ENCODE data around the gene RNF11.
A peak's percentile ranks its signal among the peaks of the same experiment; 100 is the strongest.

RNF11 gene

DNA sequence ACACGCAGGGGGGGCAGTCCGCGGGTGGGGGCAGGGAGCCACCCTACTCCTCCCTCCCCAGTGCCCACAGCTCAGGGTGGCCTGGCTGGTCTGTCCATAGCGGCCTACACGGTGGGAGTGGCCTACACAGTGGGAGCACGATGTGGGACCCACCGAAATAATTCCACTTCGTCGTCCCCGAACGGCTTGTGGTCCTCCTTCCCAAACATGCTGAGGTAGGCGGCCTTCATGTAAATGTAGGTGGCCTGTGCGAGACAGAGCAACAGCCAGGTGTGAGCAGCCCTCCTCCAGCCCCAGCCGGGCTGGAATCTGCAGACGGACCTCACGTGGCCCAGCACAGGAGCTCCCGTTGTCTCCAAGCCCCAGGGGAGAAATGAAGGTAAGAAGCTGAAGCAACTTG, 59.9 kb downstream of the RNF11 start:
- DNase-seq (ENCODE audit: low read depth in 2 of 2) = no peak

DNA sequence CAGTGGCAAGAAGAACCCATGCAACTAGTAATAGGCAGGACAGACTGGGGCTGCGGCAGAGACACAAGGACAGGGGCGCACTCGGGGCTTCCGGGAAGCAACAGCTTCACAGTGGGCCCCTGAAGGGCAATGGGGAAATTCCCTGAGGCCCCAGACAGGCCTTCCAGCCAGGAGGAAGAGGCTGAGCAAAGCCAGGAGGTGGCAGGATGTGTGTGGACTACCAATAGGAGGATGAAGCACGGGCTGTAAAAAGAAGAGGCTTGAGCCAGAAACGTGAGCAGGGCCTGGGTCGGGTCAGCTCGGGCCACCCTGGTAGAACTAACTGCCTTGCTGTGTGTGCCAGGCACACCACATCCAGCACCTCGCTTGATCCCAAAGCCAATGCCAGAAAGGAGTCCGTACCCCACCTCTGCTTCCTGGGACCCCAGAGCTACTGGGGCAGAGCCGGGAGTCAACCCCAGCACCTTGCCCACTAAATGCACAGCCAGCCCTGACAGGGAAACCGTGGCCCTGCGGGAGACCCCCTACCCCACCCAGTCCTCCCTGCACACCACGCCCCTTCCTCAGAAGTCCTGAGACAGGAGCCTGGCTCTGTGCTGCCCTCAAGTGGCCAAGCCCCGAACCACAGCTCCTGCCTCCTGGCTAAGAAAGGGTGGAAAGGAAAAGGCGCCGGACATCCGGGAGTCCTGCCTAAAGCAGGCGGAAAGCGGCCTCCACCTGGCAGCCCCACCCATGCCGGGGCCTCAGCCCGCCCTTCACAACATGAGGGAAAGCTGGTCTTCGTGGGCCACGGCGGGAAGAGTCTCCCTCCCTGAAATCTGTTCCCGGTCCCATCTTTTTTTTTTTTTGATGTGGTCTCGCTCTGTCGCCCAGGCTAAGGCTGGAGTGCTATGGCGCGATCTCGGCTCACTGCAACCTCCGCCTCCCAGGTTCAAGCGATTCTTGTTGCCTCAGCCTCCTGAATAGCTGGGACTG, 60.6 kb downstream of the RNF11 start:
- DNase-seq (ENCODE audit: low read depth in 2 of 2) = peak; percentile 43 to 69

DNA sequence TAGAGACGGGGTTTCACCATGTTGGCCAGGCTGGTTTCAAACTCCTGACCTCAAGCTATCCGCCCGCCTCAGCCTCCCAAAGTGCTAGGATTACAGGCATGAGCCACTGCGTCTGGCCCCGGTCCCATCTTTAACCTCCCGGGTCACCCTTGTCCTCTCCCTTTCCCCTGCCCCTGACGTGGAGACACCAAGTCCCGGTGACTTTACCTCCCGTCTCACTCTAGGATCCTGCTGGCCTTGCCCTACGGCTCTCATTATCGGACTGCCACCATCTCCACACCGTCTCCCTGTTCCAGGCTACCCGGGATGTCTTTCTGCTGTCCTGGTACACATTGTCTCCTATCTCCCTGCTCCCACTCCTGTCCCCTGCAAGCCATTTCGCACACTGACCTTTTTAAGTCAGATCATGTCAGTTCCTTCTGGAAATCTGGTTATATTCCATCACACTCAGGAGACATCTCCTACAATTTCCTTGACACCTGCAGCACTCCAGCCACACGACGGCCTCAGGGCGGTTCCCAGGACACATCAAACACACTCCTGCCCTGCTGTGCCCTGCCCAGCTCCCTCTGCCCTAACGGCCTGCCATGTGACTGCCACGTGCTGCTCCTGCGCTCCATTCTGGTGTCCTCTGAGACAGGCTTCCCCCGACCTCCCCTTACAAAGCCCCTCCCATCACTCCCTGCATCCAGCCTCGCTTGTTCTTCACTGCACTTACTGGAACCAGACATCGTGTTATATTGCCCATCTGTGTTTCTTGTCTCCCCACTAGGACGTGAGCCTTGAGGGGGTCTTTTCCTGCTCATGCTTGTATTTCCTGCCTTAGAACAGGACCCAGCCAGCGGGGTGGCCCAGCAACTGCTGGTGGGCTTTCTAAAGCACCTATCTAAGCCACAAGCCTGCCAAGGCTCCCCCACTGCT, 61.6 kb downstream of the RNF11 start:
- DNase-seq (ENCODE audit: low read depth in 2 of 2) = no peak

DNA sequence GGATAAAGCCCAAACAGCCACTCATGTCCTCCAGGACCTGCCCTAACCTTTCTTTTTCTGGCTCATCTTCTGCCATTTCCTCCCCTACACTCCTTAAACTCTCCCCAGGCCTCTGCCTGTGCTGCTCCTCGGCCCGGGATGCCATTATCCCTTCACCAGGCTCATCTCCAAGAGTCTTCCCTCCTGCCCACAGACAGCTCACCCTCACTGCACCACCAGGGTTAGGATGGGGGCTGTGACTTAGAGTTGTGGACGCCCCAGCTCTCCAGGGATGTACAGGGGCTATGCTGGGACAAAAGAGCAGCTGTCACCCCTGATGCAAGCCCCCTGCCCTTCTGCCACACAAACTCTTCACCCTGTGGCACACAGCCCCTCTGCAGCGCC, 62.2 kb downstream of the RNF11 start:
- no peak for DNase-seq (ENCODE audit: low read depth in 2 of 2)

DNA sequence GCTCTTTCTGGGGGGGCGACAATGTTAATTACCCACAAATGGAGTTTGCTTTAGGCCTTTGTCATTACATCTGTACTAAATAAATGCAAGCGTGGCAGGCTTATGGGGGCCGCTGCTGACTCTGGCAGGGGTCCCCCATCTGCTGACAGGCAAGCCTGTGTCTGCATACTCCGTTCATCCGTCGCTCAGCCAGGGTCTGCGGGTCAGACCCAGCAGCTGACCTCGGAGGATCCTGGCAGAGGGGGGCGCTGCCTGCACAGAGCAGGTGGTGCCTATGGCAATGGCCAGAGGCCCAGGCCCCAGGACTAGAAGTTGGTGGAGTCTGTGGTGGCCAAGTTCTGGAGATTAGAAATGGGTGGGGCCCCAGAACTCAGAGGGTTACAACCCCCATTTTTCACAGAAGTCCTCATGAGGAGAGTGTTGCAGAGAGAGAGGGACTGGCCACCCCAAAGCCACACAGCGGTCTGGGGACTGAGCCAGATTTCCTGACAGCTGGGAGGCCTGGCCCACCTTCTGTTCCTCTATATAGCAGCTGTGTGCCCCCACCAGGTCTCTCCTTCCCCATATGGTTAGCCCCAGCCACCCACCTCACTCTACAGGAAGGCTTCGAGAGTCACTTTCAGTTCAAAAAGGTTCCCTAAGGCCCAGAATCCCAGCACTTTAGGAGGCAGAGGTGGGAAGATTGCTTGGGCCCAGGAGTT, 63.3 kb downstream of the RNF11 start:
- no peak for DNase-seq (ENCODE audit: low read depth in 2 of 2)

DNA sequence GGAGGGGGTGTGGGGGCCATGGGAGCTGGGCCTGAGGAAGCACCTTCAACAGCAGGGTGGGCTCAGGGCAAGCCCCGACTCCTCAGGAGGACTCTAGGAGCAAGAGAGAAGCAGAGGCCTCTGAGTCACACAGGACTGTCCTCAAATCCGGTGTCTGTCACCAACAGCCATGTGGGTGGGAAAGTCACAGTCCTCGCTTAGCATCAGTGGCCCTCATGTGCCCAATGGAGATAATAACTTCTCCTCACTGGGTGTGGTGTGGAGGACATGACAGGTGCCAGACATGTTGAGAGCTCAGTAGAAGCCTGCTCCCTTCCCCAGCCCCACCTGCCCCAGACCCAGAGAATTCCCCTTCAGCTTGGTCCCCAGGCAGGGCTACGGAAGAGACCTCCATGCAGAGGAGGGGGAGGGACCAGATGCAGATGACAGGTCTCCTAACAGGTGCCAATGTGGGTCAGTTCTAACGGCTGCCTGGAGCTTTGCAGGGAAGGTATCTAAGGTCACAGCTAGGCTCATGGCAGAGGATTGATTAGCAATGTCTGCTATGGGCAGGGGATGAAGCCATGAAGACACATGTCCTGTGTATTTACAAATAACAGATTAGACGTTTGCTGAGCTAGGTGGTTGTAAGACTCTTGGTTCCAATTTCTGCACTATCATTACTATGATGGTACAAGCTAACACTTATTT, 64.1 kb downstream of the RNF11 start:
- no peak for DNase-seq (ENCODE audit: low read depth in 2 of 2)

DNA sequence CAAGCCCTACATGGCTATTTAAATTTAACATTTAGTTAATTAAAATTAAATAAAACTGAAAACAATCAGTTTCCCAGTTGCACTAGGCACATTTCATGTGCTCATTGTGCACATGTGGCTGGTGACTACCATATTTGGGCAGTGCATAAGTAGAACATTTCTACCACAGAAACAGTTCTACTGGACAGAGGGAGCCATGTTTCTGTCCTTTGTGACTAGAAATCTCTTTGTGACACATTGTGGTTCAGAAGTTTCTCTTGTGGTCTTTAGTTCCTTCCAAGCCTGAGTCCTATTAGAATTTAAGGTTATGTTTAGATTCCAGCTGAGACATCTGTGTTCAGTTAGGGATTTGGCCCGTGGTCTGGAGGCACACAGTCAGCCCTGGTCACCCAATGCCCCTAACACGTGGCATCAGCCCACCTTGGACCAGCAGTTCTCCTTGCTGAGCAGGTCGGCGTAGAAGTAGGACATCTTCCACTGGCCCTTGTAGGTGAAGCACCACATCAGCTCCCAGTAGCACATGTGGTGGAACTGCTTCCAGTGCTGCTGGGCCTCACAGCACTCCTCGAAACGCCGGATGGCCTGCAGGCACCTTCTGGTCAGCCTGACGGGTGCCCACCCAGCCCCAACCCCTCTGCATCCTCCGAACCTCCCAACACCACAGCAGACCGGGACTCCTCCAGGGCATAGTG, 65.2 kb downstream of the RNF11 start:
- DNase-seq (ENCODE audit: low read depth in 2 of 2) = no peak

DNA sequence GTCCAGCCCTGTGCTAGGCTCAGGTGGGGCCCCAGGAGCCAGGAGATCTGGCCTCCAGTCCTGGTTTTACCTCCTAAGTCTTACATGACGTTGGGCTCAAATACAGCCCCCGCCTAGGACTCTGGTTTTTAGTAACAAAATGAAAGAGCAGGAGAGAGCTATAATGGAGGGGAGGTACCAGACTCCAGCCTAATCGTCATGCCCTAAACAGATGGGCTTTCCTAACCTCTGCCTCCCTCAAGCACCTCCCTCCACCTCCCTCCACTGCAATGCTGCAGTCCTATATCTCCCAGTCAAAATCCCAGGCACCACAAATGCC, 65.7 kb downstream of the RNF11 start:
- DNase-seq (ENCODE audit: low read depth in 2 of 2) = no peak

DNA sequence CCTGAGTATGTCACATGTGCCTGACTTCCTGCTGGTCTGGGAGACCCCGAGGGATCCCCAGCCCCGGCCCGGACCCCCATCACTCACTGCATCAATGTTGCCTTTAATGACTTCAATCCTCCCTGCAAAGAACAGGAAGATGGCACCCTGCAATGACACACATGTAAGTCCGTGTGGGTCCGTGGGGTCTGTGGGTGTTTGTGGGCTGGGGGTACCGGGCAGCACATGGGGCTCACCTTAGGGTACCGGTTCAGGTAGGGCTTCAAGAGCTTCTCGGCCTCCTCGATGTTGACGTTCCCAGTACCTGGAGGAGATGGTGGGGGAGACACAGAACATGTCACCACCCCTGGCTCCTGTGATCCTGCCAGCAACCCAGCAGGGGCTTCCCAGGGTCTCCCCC, 66.2 kb downstream of the RNF11 start:
- no peak for DNase-seq (ENCODE audit: low read depth in 2 of 2)

DNA sequence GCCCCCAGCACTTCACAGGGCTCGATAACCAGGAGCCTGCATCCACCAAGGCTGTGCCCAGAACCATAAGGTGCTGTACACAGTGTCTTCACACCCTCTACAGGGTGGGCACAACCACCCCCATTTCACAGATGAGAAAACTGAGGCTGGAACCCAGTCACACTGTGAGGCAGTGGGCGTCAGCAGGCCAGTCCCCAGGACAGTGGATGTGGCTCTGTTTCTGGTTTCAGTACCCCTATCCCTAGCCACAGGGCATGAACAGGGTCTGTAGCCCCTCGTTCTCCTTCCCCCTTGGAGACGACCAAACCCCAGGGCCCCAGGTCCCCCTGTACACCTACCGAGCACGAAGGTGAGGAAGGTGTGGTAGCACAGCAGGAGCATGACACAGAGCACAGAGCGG, 66.7 kb downstream of the RNF11 start:
- no peak for DNase-seq (ENCODE audit: low read depth in 2 of 2)

DNA sequence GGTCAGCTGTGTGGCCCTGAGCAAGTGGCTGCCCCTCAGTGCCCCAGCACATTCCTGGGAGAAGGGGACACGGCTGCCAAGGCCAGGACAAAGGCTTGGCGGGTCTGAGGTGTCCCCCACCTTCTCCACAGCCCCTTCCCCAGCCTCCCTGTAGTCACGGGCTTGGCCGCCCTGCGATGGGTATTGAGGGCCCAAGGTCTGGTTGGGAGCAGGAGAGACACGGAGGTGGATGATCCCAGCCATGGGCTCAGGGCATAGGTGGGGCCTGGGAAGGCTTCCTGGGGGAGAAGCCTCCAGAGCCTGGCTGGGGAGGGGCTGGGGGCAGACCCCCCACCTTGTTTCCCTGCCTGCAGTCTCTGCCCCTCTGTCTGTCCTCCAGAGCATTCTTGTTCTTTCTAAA, 67.2 kb downstream of the RNF11 start:
- DNase-seq (ENCODE audit: low read depth in 2 of 2) = no peak

DNA sequence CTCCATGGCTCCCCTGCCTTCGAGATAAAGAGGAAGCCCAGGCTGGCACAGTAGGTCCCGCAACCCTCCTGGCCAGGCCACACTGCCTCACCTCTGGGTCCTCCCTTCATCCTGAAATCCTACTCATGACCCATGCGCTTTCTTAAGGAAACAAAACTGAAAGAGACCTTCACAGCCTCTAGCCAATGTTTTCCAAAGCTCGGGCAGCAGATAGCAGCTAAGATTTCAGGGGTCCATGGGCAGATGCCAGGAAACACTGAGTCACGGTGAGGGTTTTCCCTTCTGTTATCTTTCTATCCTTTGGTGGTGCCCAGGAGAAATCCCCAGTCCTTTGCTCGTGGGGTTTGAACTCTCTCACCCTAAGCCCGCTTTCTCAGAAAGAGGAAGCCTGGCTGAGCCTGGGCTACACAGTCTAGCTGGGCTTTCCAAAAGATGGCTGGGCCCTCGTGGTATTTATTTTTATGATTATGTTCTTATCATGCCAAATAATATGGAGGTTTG, 67.7 kb downstream of the RNF11 start:
- no peak for DNase-seq (ENCODE audit: low read depth in 2 of 2)

DNA sequence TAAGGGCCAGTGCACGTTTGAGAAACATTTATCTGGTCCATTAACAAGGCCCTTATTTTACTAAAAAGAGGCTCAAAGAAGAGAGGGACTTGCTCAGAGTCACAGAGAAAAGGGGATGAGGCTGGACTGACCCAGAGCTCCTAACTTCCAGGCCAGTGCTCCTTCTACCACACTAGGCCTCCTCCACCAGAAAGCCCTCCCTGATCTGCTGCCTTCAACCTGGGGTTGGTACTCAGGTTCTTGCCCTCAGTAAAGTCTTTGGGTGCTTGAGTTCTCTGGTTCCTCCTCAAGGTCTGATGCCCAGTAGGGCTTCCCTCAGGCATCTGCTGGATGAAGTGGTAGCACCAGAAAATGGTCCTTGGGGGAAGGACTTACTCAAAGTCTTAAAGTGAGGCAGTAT, 68.3 kb downstream of the RNF11 start:
- DNase-seq (ENCODE audit: low read depth in 2 of 2) = no peak

DNA sequence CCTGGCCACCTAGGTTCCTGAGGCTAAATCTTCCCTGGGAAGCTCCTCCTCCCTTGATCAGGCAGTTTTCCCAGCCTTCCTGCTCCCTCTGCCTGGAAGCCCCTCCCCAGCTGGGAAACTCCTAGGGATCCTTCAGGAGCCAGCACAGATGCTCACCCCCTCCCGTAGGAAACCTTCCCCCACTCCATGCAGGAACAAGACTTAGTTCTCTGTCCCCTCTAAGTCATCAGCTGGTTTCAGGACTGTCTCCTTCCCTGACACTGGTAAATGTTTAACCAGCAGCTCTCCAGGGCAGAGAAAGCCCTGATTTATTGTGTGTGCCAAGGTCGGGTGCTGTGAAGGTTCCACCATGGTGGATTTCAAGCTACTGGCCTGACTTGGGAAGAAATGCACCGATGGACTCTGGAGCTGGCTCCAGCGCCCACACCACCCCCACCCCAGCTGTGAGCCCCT, 69.3 kb downstream of the RNF11 start:
- no peak for DNase-seq (ENCODE audit: low read depth in 2 of 2)

DNA sequence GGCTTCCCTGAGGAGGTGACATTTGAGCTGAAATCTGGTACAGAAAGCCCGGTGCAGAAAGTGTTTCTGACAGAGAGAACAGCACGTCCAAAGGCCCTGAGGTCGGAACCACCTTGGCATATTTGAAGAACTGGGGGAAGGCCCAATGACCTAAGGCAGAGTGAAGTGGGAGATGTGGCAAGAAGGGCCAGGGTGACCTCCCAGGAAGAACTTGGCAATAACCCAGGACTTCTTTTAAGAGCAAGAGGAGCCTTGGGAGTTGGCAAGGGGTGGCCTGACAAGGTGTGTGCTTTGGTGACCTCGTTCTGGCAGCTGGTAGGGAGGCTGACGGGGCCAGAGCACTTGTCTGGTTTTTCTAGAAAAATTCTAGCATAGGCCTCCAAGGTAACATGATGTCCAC, 70.9 kb downstream of the RNF11 start:
- DNase-seq (ENCODE audit: low read depth in 2 of 2) = no peak

DNA sequence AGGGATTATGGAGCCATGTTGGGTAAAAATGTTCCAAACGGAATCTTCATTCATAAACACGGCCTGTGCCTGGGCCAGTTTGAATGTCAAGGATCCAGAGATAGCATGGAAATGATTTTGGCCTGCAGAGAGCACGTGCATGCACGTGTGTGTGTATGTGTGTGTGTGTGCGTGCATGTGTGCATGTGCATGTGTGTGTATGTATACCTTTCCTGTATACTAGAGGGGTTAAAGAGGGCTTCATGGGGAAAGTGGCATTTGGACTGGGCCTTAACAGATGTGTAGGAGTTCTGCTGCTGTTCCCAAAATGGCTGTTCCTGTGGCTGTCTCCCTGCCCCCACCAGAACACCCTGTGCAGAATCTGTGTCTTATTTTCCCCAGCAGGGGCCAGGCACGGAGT, 72.6 kb downstream of the RNF11 start:
- no peak for DNase-seq (ENCODE audit: low read depth in 2 of 2)

DNA sequence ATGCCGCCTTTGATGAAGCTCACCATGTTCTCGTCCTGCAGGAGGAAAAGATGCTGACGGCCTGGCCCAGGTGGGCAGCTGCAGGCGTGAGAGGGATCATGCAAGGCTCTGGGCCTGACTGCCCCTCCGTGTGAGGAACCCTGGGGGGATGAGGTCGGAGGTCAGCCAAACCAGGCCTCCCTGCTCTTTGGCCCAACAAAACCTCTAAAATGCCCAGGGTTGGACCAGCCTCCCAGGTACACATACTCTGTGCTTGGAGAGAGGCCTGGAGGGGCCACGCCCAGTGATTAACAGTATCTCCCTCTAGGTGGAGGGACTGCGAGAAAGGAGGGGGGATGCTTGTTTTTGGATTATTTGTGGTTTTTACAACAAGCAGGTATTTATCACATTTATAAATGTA, 73.2 kb downstream of the RNF11 start:
- no peak for DNase-seq (ENCODE audit: low read depth in 2 of 2)

DNA sequence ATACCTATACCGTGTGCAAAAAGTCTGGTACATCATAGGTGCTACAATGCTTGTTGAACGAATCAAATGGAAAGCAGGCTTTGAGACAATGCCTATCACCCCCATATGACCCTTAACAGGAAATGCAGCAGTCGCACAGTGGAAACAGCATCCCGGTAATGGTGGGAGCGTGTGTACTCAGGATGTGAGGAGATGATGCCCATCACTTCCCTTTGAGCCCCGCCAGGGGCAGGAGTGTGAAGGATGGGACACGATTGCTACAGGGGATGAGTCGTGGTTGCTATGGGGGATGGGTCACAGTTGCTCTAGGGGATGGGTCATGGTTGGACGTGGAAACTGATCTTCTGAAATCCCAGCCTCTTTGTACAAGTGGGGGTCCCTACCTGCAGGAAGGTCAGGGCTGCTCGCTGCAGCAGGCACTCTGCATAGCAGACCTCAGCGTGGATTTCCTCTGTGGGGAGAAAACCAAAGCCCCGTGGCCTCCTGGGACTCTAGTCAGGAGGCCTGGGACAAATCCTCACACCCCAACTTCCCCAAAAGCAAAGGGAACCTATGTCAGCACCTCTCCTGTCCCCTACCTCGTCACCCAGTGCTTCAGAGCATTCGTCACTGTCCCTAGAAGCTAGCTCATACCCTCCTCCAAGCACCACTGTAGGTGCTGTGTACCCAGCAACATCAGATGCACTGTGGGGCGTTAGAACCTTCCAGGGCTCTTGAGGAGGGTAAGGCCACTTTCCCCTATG, 75.0 kb downstream of the RNF11 start:
- no peak for DNase-seq (ENCODE audit: low read depth in 2 of 2)

DNA sequence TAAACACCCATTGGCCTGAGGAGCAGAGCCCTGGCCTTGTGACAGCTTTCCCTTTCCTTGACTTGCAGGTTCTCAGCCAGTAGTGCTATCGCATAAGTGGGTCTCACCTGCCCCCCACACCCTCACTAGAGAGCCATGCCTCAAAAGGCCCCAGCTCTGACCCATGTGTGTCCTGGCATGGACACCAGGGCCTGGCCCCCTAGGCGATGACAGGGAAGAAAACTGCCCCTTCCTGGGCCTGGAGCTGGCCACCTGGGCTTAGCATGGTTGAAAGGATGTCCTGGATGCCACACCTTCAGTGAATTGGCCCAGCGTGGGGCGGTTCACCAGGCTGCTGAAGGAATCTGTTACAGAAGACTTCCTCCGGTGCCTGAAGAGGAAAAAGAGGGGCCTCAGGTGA, 75.8 kb downstream of the RNF11 start:
- no peak for DNase-seq (ENCODE audit: low read depth in 2 of 2)

DNA sequence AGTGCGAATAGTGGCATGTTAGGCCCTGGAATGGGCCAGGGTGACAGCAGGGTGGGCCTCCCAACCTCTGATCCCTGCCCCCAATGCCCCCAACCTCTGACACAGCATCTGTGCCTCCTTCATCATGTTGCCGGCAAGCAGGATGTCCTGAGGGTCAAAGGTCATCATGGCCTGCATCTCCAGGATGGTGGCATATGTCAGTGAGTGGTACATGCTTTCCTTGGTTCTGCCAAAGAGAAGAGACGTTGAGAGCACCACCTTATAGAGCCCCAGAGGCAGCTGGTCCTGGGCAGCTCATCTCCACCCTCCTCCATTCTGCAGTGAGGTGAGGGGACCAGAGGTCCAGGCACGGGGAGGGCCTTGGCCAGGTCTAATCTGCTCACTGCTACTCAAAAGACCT, 76.6 kb downstream of the RNF11 start:
- DNase-seq (ENCODE audit: low read depth in 2 of 2) = no peak
